ENCODE results near the gene HMGCS1. TPM values are rescaled to one million over a fixed set of nuclear protein-coding genes. Genes with fewer than 3 reads are reported as not detected.

HMGCS1 gene
- total and polyA plus RNA-seq, 8 donors, result 11.4 to 33.1 (median 19.4) TPM

- Histone ChIP-seq H3K4me3 (no peak overlapping the region), H3K4me1 (no peaks in the 10 kb centered on the region), H3K9me3 (no peaks in the 10 kb centered on the region), H3K27ac (no peak overlapping the region), H3K27me3 (no peaks in the 10 kb centered on the region), H3K36me3 (no peaks in the 10 kb centered on the region)
- intact Hi-C loops (cut with DNase I), result no loop called here
- no peak for TF ChIP-seq CTCF (IDR thresholded peaks at IDR 0.05)
- 75 to 82% methylated on average over 3 of the region's 3 CpGs for whole genome bisulfite sequencing, 2 donors
- FAIRE-seq, result no peak
- DNase-seq, result no peak
- ATAC-seq, result no peak
These were observed 41.6 kb upstream of the HMGCS1 start for GRCh38 chr5:43354774-43355173.

- no peak overlapping the region for H3K4me3 ChIP-seq
- intact Hi-C loops (cut with DNase I), result no loop called here
- ATAC-seq (no peak), FAIRE-seq (no peak), DNase-seq (no peak)
- no peaks in the 10 kb centered on the region for H3K4me1 ChIP-seq
- no peaks in the 10 kb centered on the region for H3K36me3 ChIP-seq
- no peak for TF ChIP-seq CTCF (IDR thresholded peaks at IDR 0.05)
- no peak overlapping the region for H3K27ac ChIP-seq
- 90 to 97% methylated on average over 1 of the region's 1 CpG for WGBS, 2 donors
- H3K9me3 ChIP-seq, result no peaks in the 10 kb centered on the region
- H3K27me3 ChIP-seq, result no peaks in the 10 kb centered on the region
These were observed 40.5 kb upstream of the HMGCS1 start for GRCh38 chr5:43353668-43354067.

GRCh38 chr5:43352915-43353314 lies 39.7 kb upstream of the HMGCS1 start:
- WGBS, 2 donors, result 59 to 66% methylated on average over 2 of the region's 2 CpGs
- no peak for ATAC-seq
- TF ChIP-seq CTCF (IDR thresholded peaks at IDR 0.05), result no peak

GRCh38 chr5:43352131-43352530 lies 38.9 kb upstream of the HMGCS1 start:
- no peak for DNase-seq
- Histone ChIP-seq H3K27ac (no peak overlapping the region), H3K27me3 (no peaks in the 10 kb centered on the region), H3K4me1 (no peaks in the 10 kb centered on the region), H3K36me3 (no peaks in the 10 kb centered on the region), H3K9me3 (no peaks in the 10 kb centered on the region), H3K4me3 (no peak overlapping the region)
- no peak for TF ChIP-seq CTCF (IDR thresholded peaks at IDR 0.05)
- intact Hi-C loops (cut with DNase I), result no loop called here
- WGBS, 2 donors, result 47 to 48% methylated on average over 3 of the region's 3 CpGs
- no peak for ATAC-seq
- FAIRE-seq, result no peak

More at GRCh38 chr5:43352915-43353314, 39.7 kb upstream of the HMGCS1 start:
- intact Hi-C loops (cut with DNase I), result no loop called here
- DNase-seq (no peak), FAIRE-seq (no peak)
- Histone ChIP-seq H3K36me3 (no peaks in the 10 kb centered on the region), H3K27me3 (no peaks in the 10 kb centered on the region), H3K9me3 (no peaks in the 10 kb centered on the region), H3K27ac (no peak overlapping the region), H3K4me1 (no peaks in the 10 kb centered on the region), H3K4me3 (no peak overlapping the region)

GRCh38 chr5:43348861-43349363 lies 35.7 kb upstream of the HMGCS1 start:
- Histone ChIP-seq H3K27ac (no peak overlapping the region), H3K36me3 (no peaks in the 10 kb centered on the region), H3K9me3 (no peaks in the 10 kb centered on the region), H3K27me3 (no peaks in the 10 kb centered on the region), H3K4me1 (no peaks in the 10 kb centered on the region), H3K4me3 (no peak overlapping the region)
- intact Hi-C loops (cut with DNase I), result no loop called here
- TF ChIP-seq CTCF (IDR thresholded peaks at IDR 0.05), result no peak
- FAIRE-seq (no peak), DNase-seq (no peak), ATAC-seq (no peak)
- WGBS, 2 donors, result 68 to 77% methylated on average over 1 of the region's 1 CpG
